PFSK-1 (cell line): ENCODE measurements around the gene ACBD5.

Experiments
- FOXP2 ChIP-seq: optimal IDR thresholded peaks from 2 replicates; pipeline ENCODE3; 2011; ENCODE audit warnings: borderline replicate concordance, control low read depth, inconsistent platforms; ENCODE audit not compliant: insufficient read depth; ENCODE audit errors: extremely low read length, extremely low read depth
- POLR2AphosphoS5 ChIP-seq: IDR thresholded peaks from 2 replicates; pipeline ENCODE4 v1.6.1; 2012; ENCODE audit warnings: low read depth, mild to moderate bottlenecking, control low read depth, low read length, moderate library complexity
- SIN3A ChIP-seq: IDR thresholded peaks from 2 replicates; pipeline ENCODE4 v1.6.1; 2012; ENCODE audit warnings: mild to moderate bottlenecking, low read length, moderate library complexity, borderline replicate concordance; ENCODE audit not compliant: insufficient read depth
- TAF1 ChIP-seq: IDR thresholded peaks from 2 replicates; pipeline ENCODE4 v1.6.1; 2012; ENCODE audit warnings: low read length, control low read depth, borderline replicate concordance; ENCODE audit not compliant: insufficient read depth
- TF ChIP-seq, protein P1 (sequence below), 2 experiments: IDR thresholded peaks; 2 replicates each; pipeline versions ENCODE4 v1.6.1 to v1.8.0; 2011 to 2012; ENCODE audit warnings: low read depth in 2 of 2, low read length in 2 of 2, control low read depth in 1 of 2, inconsistent platforms in 1 of 2, mild to moderate bottlenecking in 1 of 2, moderate library complexity in 1 of 2; ENCODE audit not compliant: insufficient read depth in 1 of 2

DNA sequence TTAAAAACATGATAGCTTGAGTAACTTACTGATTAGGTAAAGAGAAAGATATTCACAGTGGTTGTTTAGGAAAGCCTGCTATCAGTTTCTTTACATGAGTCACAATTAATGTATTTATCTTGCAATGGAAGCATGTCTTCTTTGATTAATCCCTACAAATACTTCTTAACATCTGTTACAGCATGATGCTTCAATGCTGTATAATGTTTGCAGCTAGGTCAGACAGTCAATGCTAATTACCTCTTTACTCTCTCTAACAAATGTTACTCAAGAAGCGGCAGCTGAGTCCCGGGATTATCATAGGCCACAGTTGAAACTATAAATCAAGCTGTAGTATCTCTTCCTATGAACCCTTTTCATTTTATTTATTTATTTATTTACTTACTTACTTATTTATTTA lies 33.2 kb downstream of the ACBD5 start:
- TF ChIP-seq, protein P1, sequence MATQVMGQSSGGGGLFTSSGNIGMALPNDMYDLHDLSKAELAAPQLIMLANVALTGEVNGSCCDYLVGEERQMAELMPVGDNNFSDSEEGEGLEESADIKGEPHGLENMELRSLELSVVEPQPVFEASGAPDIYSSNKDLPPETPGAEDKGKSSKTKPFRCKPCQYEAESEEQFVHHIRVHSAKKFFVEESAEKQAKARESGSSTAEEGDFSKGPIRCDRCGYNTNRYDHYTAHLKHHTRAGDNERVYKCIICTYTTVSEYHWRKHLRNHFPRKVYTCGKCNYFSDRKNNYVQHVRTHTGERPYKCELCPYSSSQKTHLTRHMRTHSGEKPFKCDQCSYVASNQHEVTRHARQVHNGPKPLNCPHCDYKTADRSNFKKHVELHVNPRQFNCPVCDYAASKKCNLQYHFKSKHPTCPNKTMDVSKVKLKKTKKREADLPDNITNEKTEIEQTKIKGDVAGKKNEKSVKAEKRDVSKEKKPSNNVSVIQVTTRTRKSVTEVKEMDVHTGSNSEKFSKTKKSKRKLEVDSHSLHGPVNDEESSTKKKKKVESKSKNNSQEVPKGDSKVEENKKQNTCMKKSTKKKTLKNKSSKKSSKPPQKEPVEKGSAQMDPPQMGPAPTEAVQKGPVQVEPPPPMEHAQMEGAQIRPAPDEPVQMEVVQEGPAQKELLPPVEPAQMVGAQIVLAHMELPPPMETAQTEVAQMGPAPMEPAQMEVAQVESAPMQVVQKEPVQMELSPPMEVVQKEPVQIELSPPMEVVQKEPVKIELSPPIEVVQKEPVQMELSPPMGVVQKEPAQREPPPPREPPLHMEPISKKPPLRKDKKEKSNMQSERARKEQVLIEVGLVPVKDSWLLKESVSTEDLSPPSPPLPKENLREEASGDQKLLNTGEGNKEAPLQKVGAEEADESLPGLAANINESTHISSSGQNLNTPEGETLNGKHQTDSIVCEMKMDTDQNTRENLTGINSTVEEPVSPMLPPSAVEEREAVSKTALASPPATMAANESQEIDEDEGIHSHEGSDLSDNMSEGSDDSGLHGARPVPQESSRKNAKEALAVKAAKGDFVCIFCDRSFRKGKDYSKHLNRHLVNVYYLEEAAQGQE (IDR thresholded peaks at IDR 0.05; ENCODE audit: insufficient read depth in 1 of 2, low read depth in 2 of 2, low read length in 2 of 2) = no peak
- TF ChIP-seq SIN3A (no peak), POLR2AphosphoS5 (no peak), FOXP2 (no peak), TAF1 (no peak)
